Upper lobe of left lung (tissue), 4 donors: Measurements from ENCODE around the gene TK2.

Experiments used
- POLR2A ChIP-seq, 4 donors: fragments of 450-650 bp; IDR thresholded peaks; one replicate each; pipeline ENCODE4 v1.5.1; 2016 to 2017; ENCODE audit warnings: antibody characterized with exemption in 4 of 4, mild to moderate bottlenecking in 2 of 4
- POLR2AphosphoS5 ChIP-seq, 2 donors: sonication (generic); formaldehyde crosslinking; IDR thresholded peaks; one replicate each; pipeline ENCODE4 v1.5.1; 2017; ENCODE audit warnings: antibody characterized with exemption in 2 of 2
- TF ChIP-seq, protein P1 (sequence below), 6 experiments: fragments of 450-650 bp in 4 of 6; fragments of 200-600 bp in 2 of 6; sonication (generic) in 2 of 6; IDR thresholded peaks; one replicate each; pipeline ENCODE4 v1.5.1; 2016 to 2019; ENCODE audit warnings: antibody characterized with exemption in 6 of 6

DNA sequence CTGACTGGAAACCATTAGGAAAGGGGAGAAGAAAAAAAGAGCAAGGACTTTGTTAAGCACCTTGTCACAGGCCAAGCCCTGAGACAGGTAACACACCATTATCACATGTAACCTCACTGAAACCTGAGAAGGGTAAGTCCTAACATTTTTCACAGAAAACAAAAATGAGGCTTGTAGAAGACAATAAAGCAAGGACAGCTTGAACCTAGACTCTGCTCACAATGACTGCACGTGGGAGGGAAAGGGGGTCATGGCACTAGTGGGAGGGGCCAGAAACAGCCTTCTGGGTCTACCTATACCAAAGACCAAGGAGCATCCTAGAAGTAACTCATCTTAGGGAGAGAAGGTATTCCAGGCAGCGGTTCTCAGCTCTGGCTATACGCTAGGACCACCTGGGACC, 7.5 kb downstream of the TK2 start:
- TF ChIP-seq POLR2AphosphoS5 (IDR thresholded peaks at IDR 0.05) (no peak), POLR2A (IDR thresholded peaks at IDR 0.05) (no peak)
- TF ChIP-seq, protein P1, sequence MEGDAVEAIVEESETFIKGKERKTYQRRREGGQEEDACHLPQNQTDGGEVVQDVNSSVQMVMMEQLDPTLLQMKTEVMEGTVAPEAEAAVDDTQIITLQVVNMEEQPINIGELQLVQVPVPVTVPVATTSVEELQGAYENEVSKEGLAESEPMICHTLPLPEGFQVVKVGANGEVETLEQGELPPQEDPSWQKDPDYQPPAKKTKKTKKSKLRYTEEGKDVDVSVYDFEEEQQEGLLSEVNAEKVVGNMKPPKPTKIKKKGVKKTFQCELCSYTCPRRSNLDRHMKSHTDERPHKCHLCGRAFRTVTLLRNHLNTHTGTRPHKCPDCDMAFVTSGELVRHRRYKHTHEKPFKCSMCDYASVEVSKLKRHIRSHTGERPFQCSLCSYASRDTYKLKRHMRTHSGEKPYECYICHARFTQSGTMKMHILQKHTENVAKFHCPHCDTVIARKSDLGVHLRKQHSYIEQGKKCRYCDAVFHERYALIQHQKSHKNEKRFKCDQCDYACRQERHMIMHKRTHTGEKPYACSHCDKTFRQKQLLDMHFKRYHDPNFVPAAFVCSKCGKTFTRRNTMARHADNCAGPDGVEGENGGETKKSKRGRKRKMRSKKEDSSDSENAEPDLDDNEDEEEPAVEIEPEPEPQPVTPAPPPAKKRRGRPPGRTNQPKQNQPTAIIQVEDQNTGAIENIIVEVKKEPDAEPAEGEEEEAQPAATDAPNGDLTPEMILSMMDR (IDR thresholded peaks at IDR 0.05), result no peak
